ENCODE data around the gene HBA2.
"Not testable (repeated sequence)": the region's sequence is repeated elsewhere in the genome, so short reads cannot be mapped to it uniquely, and the experiment has no call there.

Gene HBA2

GRCh38 chr16:167122-167690, 5.5 kb upstream of the HBA2 start:
- no peaks in the 10 kb centered on the region for H3K27me3 ChIP-seq (ENCODE audit: low read length)
- H2AFZ ChIP-seq (ENCODE audit: low read depth, low read length, severe bottlenecking) = no peak overlapping the region
- H3K79me2 ChIP-seq (ENCODE audit: insufficient read depth, low read length) = no peaks in the 10 kb centered on the region
- H3K4me2 ChIP-seq (ENCODE audit: low read depth, low read length, poor library complexity, severe bottlenecking) = no peak overlapping the region
- no peak overlapping the region for H3K9ac ChIP-seq (ENCODE audit: low read length)
- no peaks in the 10 kb centered on the region for H3K9me3 ChIP-seq (ENCODE audit: insufficient read depth, low read length)
- no peak overlapping the region for H3K27ac ChIP-seq (ENCODE audit: low read depth, low read length)
- no peaks in the 10 kb centered on the region for H3K9me2 ChIP-seq (replicated peaks; ENCODE audit: insufficient read depth, low read length)
- no peak overlapping the region for H3K4me3 ChIP-seq (ENCODE audit: insufficient read depth, low read length, poor library complexity, severe bottlenecking)
- H4K20me1 ChIP-seq (ENCODE audit: low read depth, low read length) = no peaks in the 10 kb centered on the region
- no peaks in the 10 kb centered on the region for H3K36me3 ChIP-seq (ENCODE audit: low read length)
- TF ChIP-seq, protein P1, sequence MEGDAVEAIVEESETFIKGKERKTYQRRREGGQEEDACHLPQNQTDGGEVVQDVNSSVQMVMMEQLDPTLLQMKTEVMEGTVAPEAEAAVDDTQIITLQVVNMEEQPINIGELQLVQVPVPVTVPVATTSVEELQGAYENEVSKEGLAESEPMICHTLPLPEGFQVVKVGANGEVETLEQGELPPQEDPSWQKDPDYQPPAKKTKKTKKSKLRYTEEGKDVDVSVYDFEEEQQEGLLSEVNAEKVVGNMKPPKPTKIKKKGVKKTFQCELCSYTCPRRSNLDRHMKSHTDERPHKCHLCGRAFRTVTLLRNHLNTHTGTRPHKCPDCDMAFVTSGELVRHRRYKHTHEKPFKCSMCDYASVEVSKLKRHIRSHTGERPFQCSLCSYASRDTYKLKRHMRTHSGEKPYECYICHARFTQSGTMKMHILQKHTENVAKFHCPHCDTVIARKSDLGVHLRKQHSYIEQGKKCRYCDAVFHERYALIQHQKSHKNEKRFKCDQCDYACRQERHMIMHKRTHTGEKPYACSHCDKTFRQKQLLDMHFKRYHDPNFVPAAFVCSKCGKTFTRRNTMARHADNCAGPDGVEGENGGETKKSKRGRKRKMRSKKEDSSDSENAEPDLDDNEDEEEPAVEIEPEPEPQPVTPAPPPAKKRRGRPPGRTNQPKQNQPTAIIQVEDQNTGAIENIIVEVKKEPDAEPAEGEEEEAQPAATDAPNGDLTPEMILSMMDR (IDR thresholded peaks at IDR 0.05; ENCODE audit: insufficient read depth, low read length, poor library complexity, severe bottlenecking) = no peak
- TF ChIP-seq EZH2phosphoT487 (conservative IDR thresholded peaks at IDR 0.05; ENCODE audit: low read length) = no peak
- no peaks in the 10 kb centered on the region for H3F3A ChIP-seq (ENCODE audit: insufficient read depth)

GRCh38 chr16:168424-168823, 4.3 kb upstream of the HBA2 start:
- Histone ChIP-seq H3K79me2 (ENCODE audit: insufficient read depth, low read length) (no peaks in the 10 kb centered on the region), H2AFZ (ENCODE audit: low read depth, low read length, severe bottlenecking) (no peak overlapping the region), H3K9ac (ENCODE audit: low read length) (no peak overlapping the region), H3K27ac (ENCODE audit: low read depth, low read length) (no peak overlapping the region), H3K9me2 (replicated peaks; ENCODE audit: insufficient read depth, low read length) (no peaks in the 10 kb centered on the region), H3K36me3 (ENCODE audit: low read length) (no peaks in the 10 kb centered on the region), H3F3A (ENCODE audit: insufficient read depth) (no peaks in the 10 kb centered on the region), H3K27me3 (ENCODE audit: low read length) (no peaks in the 10 kb centered on the region), H3K9me3 (ENCODE audit: insufficient read depth, low read length) (no peaks in the 10 kb centered on the region), H3K4me2 (ENCODE audit: low read depth, low read length, poor library complexity, severe bottlenecking) (no peak overlapping the region), H4K20me1 (ENCODE audit: low read depth, low read length) (no peaks in the 10 kb centered on the region), H3K4me3 (ENCODE audit: insufficient read depth, low read length, poor library complexity, severe bottlenecking) (no peak overlapping the region)
- TF ChIP-seq, protein P1 (IDR thresholded peaks at IDR 0.05; ENCODE audit: insufficient read depth, low read length, poor library complexity, severe bottlenecking) = no peak
- TF ChIP-seq EZH2phosphoT487 (conservative IDR thresholded peaks at IDR 0.05; ENCODE audit: low read length) = no peak

DNA sequence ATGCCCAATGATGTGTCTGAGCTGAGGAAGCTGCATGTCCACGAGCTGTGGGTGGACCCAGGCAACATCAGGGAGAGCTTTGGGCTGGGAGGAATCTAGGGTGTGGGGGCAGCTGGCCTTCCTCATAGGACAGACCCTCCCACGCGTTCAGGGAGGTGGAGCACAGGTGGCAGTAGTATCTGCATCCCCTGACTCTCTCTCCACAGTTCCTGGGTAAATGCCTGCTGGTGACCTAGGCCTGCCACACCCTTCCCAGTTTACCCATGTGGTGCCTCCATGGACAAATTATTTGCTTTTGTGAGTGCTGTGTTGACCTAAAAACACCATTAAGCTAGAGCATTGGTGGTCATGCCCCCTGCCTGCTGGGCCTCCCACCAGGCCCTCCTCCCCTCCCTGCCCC, 3.7 kb upstream of the HBA2 start:
- no peaks in the 10 kb centered on the region for H3K36me3 ChIP-seq (ENCODE audit: low read length)
- H3K4me2 ChIP-seq (ENCODE audit: low read depth, low read length, poor library complexity, severe bottlenecking) = no peak overlapping the region
- no peaks in the 10 kb centered on the region for H3K27me3 ChIP-seq (ENCODE audit: low read length)
- H3K27ac ChIP-seq (ENCODE audit: low read depth, low read length) = no peak overlapping the region
- no peaks in the 10 kb centered on the region for H3F3A ChIP-seq (ENCODE audit: insufficient read depth)
- no peaks in the 10 kb centered on the region for H3K79me2 ChIP-seq (ENCODE audit: insufficient read depth, low read length)
- no peak overlapping the region for H3K9ac ChIP-seq (ENCODE audit: low read length)
- H2AFZ ChIP-seq (ENCODE audit: low read depth, low read length, severe bottlenecking) = no peak overlapping the region
- TF ChIP-seq, protein P1 (IDR thresholded peaks at IDR 0.05; ENCODE audit: insufficient read depth, low read length, poor library complexity, severe bottlenecking) = no peak
- no peak for TF ChIP-seq EZH2phosphoT487 (conservative IDR thresholded peaks at IDR 0.05; ENCODE audit: low read length)
- H3K9me2 ChIP-seq (replicated peaks; ENCODE audit: insufficient read depth, low read length) = no peaks in the 10 kb centered on the region
- H4K20me1 ChIP-seq (ENCODE audit: low read depth, low read length) = no peaks in the 10 kb centered on the region
- no peaks in the 10 kb centered on the region for H3K9me3 ChIP-seq (ENCODE audit: insufficient read depth, low read length)
- no peak overlapping the region for H3K4me3 ChIP-seq (ENCODE audit: insufficient read depth, low read length, poor library complexity, severe bottlenecking)

DNA sequence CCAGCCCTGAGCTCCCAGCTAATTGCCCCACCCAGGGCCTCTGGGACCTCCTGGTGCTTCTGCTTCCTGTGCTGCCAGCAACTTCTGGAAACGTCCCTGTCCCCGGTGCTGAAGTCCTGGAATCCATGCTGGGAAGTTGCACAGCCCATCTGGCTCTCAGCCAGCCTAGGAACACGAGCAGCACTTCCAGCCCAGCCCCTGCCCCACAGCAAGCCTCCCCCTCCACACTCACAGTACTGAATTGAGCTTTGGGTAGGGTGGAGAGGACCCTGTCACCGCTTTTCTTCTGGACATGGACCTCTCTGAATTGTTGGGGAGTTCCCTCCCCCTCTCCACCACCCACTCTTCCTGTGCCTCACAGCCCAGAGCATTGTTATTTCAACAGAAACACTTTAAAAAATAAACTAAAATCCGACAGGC, 2.6 kb upstream of the HBA2 start:
- H3K4me2 ChIP-seq (ENCODE audit: low read depth, low read length, poor library complexity, severe bottlenecking); H3F3A ChIP-seq (ENCODE audit: insufficient read depth); H3K79me2 ChIP-seq (ENCODE audit: insufficient read depth, low read length); H3K9ac ChIP-seq (ENCODE audit: low read length); H4K20me1 ChIP-seq (ENCODE audit: low read depth, low read length); H3K9me2 ChIP-seq (replicated peaks; ENCODE audit: insufficient read depth, low read length); H3K27ac ChIP-seq (ENCODE audit: low read depth, low read length); H3K4me3 ChIP-seq (ENCODE audit: insufficient read depth, low read length, poor library complexity, severe bottlenecking); H3K9me3 ChIP-seq (ENCODE audit: insufficient read depth, low read length); H2AFZ ChIP-seq (ENCODE audit: low read depth, low read length, severe bottlenecking); H3K27me3 ChIP-seq (ENCODE audit: low read length); H3K36me3 ChIP-seq (ENCODE audit: low read length): not testable (repeated sequence)
